Neuronal stem cell (in vitro differentiated cells): ENCODE data around the gene NEDD4.
"Not testable (repeated sequence)": the region's sequence is repeated elsewhere in the genome, so short reads cannot be mapped to it uniquely, and the experiment has no call there.

Experiments
- DNase-seq: peaks from one replicate; pipeline ENCODE4 v3.0.0-alpha.2; 2013; ENCODE audit warnings: low spot score
- H2AFZ ChIP-seq: one replicate; pipeline ENCODE4 v1.6.1; 2013; ENCODE audit warnings: mild to moderate bottlenecking, low read length, inconsistent platforms
- H2AK5ac ChIP-seq: 2 replicates; pipeline ENCODE4 v1.6.1; 2013; ENCODE audit warnings: low read depth, mild to moderate bottlenecking, inconsistent platforms, low read length, moderate library complexity, mixed read lengths
- H2BK120ac ChIP-seq: 2 replicates; pipeline ENCODE4 v1.6.1; 2013; ENCODE audit warnings: low read depth, mild to moderate bottlenecking, inconsistent platforms, low read length, moderate library complexity, mixed read lengths
- H2BK12ac ChIP-seq: one replicate; pipeline ENCODE4 v1.6.1; 2013; ENCODE audit warnings: low read length, inconsistent platforms
- H2BK15ac ChIP-seq: 2 replicates; pipeline ENCODE4 v1.6.1; 2013; ENCODE audit warnings: mild to moderate bottlenecking, low read length, inconsistent platforms, mixed read lengths
- H2BK5ac ChIP-seq: one replicate; pipeline ENCODE4 v1.6.1; 2013; ENCODE audit warnings: inconsistent platforms, mild to moderate bottlenecking, low read length, moderate library complexity
- H3K14ac ChIP-seq: one replicate; pipeline ENCODE4 v1.6.1; 2013; ENCODE audit warnings: low read length, inconsistent platforms
- H3K18ac ChIP-seq: 2 replicates; pipeline ENCODE4 v1.6.1; 2013; ENCODE audit warnings: low read length, inconsistent platforms
- H3K23ac ChIP-seq: 2 replicates; pipeline ENCODE4 v1.6.1; 2013; ENCODE audit warnings: low read depth, mild to moderate bottlenecking, mixed read lengths, low read length, inconsistent platforms; ENCODE audit not compliant: poor library complexity
- H3K27ac ChIP-seq: replicated peaks from 3 replicates; pipeline ENCODE4 v1.5.1; 2013; ENCODE audit warnings: low read length, inconsistent platforms
- H3K27me3 ChIP-seq, 3 experiments: 2 replicates each; pipeline ENCODE4 v1.6.1; 2013; ENCODE audit warnings: low read length in 3 of 3, mild to moderate bottlenecking in 2 of 3, inconsistent platforms in 1 of 3, low read depth in 1 of 3, mixed read lengths in 1 of 3, moderate library complexity in 1 of 3; ENCODE audit not compliant: control insufficient read depth in 3 of 3, insufficient read depth in 3 of 3
- H3K36me3 ChIP-seq, 2 donors: replicated peaks in 1 of 2; 2 replicates each; pipeline ENCODE4 v1.6.1; 2013; ENCODE audit warnings: low read length in 2 of 2; ENCODE audit not compliant: control insufficient read depth in 2 of 2, insufficient read depth in 2 of 2
- H3K4ac ChIP-seq: 2 replicates; pipeline ENCODE4 v1.6.1; 2013; ENCODE audit warnings: inconsistent platforms, mild to moderate bottlenecking, low read length, moderate library complexity
- H3K4me1 ChIP-seq, 2 donors: 1 replicate in 1 of 2; 2 replicates in 1 of 2; pipeline ENCODE4 v1.6.1; 2013; ENCODE audit warnings: low read length in 2 of 2, low read depth in 1 of 2; ENCODE audit not compliant: control insufficient read depth in 2 of 2, insufficient read depth in 1 of 2
- H3K4me2 ChIP-seq: one replicate; pipeline ENCODE4 v1.6.1; 2013; ENCODE audit warnings: mild to moderate bottlenecking, low read length, inconsistent platforms; ENCODE audit not compliant: insufficient read depth, poor library complexity, severe bottlenecking
- H3K4me3 ChIP-seq, 2 donors: 2 replicates each; pipeline ENCODE4 v1.5.1; 2013; ENCODE audit warnings: low read length in 2 of 2, mild to moderate bottlenecking in 2 of 2, inconsistent platforms in 1 of 2, moderate library complexity in 1 of 2
- H3K79me1 ChIP-seq: one replicate; pipeline ENCODE4 v1.6.1; 2013; ENCODE audit warnings: low read depth, mild to moderate bottlenecking, inconsistent platforms, low read length, moderate library complexity
- H3K9ac ChIP-seq: one replicate; pipeline ENCODE4 v1.6.1; 2013; ENCODE audit warnings: mild to moderate bottlenecking, low read depth, low read length, inconsistent platforms; ENCODE audit not compliant: poor library complexity
- H3K9me3 ChIP-seq, 2 donors: replicated peaks in 1 of 2; 2 replicates each; pipeline versions ENCODE3 to v1.6.1; 2013; ENCODE audit warnings: low read length in 2 of 2, mild to moderate bottlenecking in 2 of 2, inconsistent platforms in 1 of 2, low read depth in 1 of 2, mixed read lengths in 1 of 2, moderate library complexity in 1 of 2; ENCODE audit not compliant: control insufficient read depth in 2 of 2, insufficient read depth in 1 of 2
- H4K8ac ChIP-seq: one replicate; pipeline ENCODE4 v1.6.1; 2013; ENCODE audit warnings: low read depth, mild to moderate bottlenecking, inconsistent platforms, low read length, moderate library complexity
- H4K91ac ChIP-seq: one replicate; pipeline ENCODE4 v1.6.1; 2013; ENCODE audit warnings: low read length, low read depth, mild to moderate bottlenecking, inconsistent platforms; ENCODE audit not compliant: poor library complexity
- WGBS, 2 donors: extraction: QIAGEN DNeasy Blood & Tissue Kit; methylation state at CpG; one replicate each; pipeline ENCODE4 v1.1.7; 2013; ENCODE audit warnings: missing lambda C conversion rate in 2 of 2, mixed read lengths in 1 of 2; ENCODE audit not compliant: insufficient read length in 2 of 2, insufficient replicate concordance in 1 of 2; ENCODE audit errors: extremely low coverage in 2 of 2; 5-methylcytosine and 5-hydroxymethylcytosine counted together

Gene NEDD4

DNA sequence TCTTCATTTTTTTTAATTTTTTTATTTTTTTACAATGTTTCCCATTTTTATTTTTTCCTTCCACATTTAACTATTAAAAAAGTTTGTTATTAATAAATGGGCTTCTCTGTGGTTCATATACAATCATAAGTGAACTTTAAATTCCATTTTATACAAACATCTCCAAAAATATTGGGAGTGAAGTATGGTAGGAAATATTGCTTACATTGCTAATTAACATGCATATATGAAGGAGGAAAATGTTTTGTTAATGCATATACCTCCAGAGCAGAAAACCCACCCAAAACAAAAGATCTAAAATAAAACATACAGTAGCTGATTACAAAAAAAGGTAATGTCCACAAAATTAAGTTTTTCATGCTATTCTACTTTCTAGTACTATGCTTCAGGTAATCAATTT, 9.9 kb upstream of the NEDD4 start:
- H2BK120ac ChIP-seq, H3K23ac ChIP-seq, H2AK5ac ChIP-seq, H3K27ac ChIP-seq, H3K4me1 ChIP-seq, DNase-seq, H2BK15ac ChIP-seq, H3K79me1 ChIP-seq, H3K4me2 ChIP-seq, H3K18ac ChIP-seq, H3K9me3 ChIP-seq, H3K9ac ChIP-seq, H3K4ac ChIP-seq, H3K36me3 ChIP-seq, H3K14ac ChIP-seq, H2AFZ ChIP-seq, H2BK12ac ChIP-seq, H3K27me3 ChIP-seq, H4K8ac ChIP-seq, H3K4me3 ChIP-seq, H4K91ac ChIP-seq, H2BK5ac ChIP-seq: not testable (repeated sequence)

DNA sequence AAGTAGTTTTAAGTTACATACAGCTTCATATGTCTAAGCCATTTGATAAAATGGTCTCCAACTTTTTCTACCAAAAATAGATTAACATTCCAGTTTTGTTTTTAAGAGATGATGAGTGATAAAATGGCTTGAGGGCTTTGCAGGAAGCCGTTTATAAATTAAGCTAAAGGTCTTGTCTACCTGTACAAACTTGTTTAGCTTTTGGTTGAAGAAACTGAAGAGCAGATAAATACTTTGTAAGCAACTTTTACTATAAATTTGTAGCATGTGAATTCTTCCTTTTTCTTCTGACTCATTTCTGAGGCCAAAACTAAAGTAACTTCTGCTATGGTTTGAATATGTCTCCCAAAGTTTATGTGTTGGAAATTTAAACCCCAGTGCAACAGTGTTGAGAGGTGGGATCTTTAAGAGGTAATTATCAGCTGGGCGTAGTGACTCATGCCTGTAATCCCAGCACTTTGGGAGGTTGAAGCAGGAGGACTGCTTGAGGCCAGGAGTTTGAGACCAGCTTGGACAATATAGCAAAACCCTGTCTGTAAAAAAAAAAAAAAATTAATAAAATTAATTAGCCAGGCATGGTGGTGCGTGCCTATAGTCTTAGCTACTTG, 8.2 kb upstream of the NEDD4 start:
- no peak overlapping the region for H4K8ac ChIP-seq
- no peak overlapping the region for H3K27ac ChIP-seq
- H3K4me3 ChIP-seq: no peak overlapping the region
- H2BK15ac ChIP-seq: no peak overlapping the region
- H3K9ac ChIP-seq: no peak overlapping the region
- H3K4me1 ChIP-seq: no peaks in the 10 kb centered on the region
- no peak overlapping the region for H2BK12ac ChIP-seq
- no peak overlapping the region for H3K14ac ChIP-seq
- H2AFZ ChIP-seq: no peak overlapping the region
- H2AK5ac ChIP-seq: no peak overlapping the region
- H2BK120ac ChIP-seq: no peak overlapping the region
- no peak for DNase-seq
- H3K4ac ChIP-seq: no peak overlapping the region
- no CpG with 5 or more reads among the region's 3 CpGs for WGBS, 2 donors
- H3K27me3 ChIP-seq: no peaks in the 10 kb centered on the region
- H2BK5ac ChIP-seq: no peak overlapping the region
- no peak overlapping the region for H4K91ac ChIP-seq
- H3K4me2 ChIP-seq: no peak overlapping the region
- no peaks in the 10 kb centered on the region for H3K36me3 ChIP-seq
- peaks cover 0 to 3% of the 10 kb centered on the region in 2 donors for H3K9me3 ChIP-seq
- H3K18ac ChIP-seq: no peak overlapping the region
- H3K23ac ChIP-seq: no peak overlapping the region
- H3K79me1 ChIP-seq: no peaks in the 10 kb centered on the region

DNA sequence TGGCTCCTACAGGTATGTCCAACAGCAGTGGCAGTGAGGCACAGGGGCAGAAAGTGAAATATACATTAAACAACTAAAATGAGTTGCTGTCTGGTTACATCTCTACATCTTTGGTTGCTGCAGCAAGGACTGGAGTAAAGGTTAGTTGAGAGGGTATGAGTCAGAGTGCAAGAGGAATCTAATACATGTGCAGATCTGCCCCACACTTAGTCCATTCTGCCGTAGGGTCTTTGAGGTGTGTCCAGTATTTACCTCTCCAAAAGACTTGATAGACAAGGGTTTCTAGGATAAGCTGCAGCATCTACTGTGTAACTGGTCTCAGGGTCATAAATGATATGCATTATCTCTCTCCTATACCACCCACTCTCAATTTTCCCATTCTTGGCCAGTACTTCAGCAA, 6.2 kb upstream of the NEDD4 start:
- H3K14ac ChIP-seq: no peak overlapping the region
- H3K18ac ChIP-seq: no peak overlapping the region
- H4K91ac ChIP-seq: no peak overlapping the region
- H4K8ac ChIP-seq: no peak overlapping the region
- no CpG with 5 or more reads among the region's 1 CpG for WGBS, 2 donors
- no peak overlapping the region for H3K23ac ChIP-seq
- no peak overlapping the region for H3K4ac ChIP-seq
- H3K9me3 ChIP-seq: no peaks in the 10 kb centered on the region
- no peak overlapping the region for H2BK15ac ChIP-seq
- DNase-seq: no peak
- H2BK5ac ChIP-seq: no peak overlapping the region
- H3K4me1 ChIP-seq: no peaks in the 10 kb centered on the region
- H3K36me3 ChIP-seq: no peaks in the 10 kb centered on the region
- H3K4me2 ChIP-seq: no peak overlapping the region
- no peak overlapping the region for H3K27ac ChIP-seq
- H2BK12ac ChIP-seq: no peak overlapping the region
- H2AK5ac ChIP-seq: no peak overlapping the region
- H2BK120ac ChIP-seq: no peak overlapping the region
- no peak overlapping the region for H2AFZ ChIP-seq
- H3K9ac ChIP-seq: no peak overlapping the region
- no peak overlapping the region for H3K4me3 ChIP-seq
- H3K79me1 ChIP-seq: no peaks in the 10 kb centered on the region
- H3K27me3 ChIP-seq: no peaks in the 10 kb centered on the region

DNA sequence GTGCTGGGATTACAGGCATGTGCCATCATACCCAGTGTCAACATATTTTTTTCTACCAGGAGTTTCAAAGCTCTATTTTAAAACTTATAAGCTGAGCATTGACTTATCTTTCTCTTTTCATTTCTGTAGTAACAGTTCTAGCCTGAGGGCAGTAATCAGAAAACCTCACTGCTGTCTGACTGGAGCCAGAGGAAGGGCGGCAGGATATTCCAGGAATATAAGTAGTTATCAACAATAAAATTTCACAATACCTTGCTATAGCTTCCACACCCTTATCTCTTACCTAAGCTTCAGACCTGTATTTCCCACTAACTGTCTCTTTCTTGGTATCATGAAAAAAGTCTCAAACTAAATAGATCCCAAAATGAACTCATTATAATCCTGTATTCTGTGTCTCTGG, 5.1 kb upstream of the NEDD4 start:
- Histone ChIP-seq H3K14ac (no peak overlapping the region), H2BK15ac (no peak overlapping the region), H2BK12ac (no peak overlapping the region), H3K4me1 (no peaks in the 10 kb centered on the region), H3K4me2 (no peak overlapping the region), H2BK5ac (no peak overlapping the region), H4K8ac (no peak overlapping the region), H3K4me3 (no peak overlapping the region), H3K18ac (no peak overlapping the region), H3K9me3 (no peaks in the 10 kb centered on the region), H3K27ac (no peak overlapping the region), H3K9ac (no peak overlapping the region), H4K91ac (no peak overlapping the region), H2AK5ac (no peak overlapping the region), H3K79me1 (no peaks in the 10 kb centered on the region), H3K23ac (no peak overlapping the region), H3K27me3 (no peaks in the 10 kb centered on the region), H3K4ac (no peak overlapping the region), H3K36me3 (no peaks in the 10 kb centered on the region), H2BK120ac (no peak overlapping the region), H2AFZ (no peak overlapping the region)
- WGBS, 2 donors: no CpG with 5 or more reads among the region's 1 CpG
- DNase-seq: no peak
